HTERT RPE-1 (cell line): ENCODE measurements around the gene XPC.
"Not testable (repeated sequence)": the region's sequence is repeated elsewhere in the genome, so short reads cannot be mapped to it uniquely, and the experiment has no call there.

Source experiments
- in situ Hi-C: fragments of 300-500 bp; cut with MboI; formaldehyde crosslinking; loops from 4 replicates; pipeline ENCODE4 v1.14.3; 2020; ENCODE audit warnings: low sequenced_read_pairs

XPC gene

GRCh38 chr3:14178247-14179113, at the start of gene XPC, which contains the start of gene LSM3:
Gene XPC (minus strand): TSS chr3:14178601. CDS start chr3:14178568, 33 bp downstream.
Gene LSM3 (plus strand): TSS chr3:14178817. CDS start chr3:14178861, 44 bp downstream.
- in situ Hi-C loops, result no loop called here

- in situ Hi-C loops, result no loop called here
Measured at GRCh38 chr3:14227856-14228255, 49.5 kb upstream of the XPC start.

- in situ Hi-C loops, result not testable (repeated sequence)
Measured at GRCh38 chr3:14226351-14226750, 48.0 kb upstream of the XPC start.

DNA sequence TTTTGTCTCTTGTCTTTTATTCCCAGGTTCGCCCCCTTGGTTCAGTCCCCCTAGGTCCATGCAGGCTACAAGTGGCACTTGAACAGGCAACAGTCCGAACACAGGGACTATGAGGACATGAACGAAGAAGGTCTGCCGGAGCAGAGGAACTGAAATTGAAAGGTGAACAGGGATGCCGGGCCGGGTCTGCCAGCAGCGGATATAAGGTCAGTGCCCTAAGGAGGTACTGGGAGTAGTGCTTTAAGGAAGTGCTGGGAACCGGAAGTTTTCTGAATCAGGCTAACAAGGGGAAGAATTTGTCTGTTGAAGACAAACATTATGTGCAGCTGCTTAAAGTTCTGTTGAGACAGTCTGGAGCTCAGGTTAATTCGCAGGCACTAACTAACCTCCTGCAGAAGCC, 47.0 kb upstream of the XPC start:
- in situ Hi-C loops, result no loop called here

DNA sequence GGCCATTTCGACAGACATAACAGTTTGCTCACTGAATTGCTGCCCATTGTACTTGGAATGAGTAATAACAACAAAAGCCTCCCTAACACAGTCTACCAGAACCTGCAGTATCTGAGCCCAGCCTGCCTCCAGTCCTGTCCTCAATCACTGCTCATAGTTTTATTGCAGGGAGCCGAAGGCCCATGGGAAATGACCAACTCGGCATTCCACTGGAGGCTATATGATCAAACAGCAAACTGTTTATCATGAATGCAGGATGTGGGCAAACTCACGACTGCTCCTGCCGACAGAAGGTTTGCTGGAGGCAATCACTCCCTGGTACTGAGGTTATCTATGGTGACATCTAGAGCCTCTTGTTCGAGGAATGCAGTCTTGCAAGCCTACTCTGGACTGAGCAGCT, 46.5 kb upstream of the XPC start:
- in situ Hi-C loops, result no loop called here

DNA sequence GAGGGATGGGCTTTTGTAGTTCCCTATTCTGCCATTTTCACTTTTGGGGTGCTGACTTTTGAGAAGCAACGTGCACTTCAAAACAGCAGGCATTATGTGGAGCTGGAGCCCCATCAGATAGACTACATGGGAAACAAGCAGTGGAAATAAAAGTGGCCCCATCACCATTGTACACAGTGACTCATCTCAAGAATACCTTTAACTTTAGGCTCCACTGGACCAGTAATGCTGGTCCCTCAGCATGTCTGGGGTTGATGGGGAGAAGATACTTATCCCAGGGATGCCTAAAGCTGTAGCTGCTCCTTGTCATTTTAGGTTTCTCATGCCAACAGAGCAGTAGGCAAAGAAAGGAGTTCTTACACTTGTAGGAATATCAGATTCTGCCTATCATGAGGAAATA, 45.2 kb upstream of the XPC start:
- in situ Hi-C loops, result no loop called here

DNA sequence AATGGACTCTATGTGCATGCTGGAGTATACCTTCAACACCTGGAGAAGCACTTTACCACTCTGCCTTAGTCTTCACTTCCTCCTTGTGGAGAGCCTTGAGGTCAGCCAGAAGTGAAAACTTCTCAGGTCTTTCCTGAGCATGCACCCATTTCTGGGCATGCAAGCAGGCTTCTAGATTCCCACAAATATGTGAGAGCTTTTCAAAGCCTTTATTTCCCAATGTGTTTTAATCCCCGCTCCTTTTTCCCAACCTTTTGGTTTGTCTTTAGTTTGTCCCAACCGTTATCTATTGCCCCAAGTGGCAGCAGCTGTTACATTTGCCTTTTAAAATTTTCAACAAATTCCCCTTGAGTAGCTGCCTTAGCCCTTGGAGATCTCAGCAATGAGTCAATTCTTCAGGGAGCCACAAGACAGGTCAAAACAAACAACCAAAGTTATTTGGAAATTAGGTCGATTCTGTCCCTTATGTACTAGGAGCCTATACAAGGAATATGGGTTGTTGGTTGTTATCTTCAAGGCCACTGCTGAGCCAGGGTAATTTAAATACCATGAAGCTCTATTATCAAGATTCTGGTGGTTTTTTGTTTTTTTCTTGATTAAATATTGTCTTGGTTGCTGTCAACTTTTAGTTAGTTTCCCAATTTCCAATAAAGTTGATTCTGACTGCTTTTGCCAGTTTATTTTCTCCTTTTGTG, 44.6 kb upstream of the XPC start:
- in situ Hi-C loops, result no loop called here

- in situ Hi-C loops, result no loop called here
Measured at GRCh38 chr3:14222457-14222856, 44.1 kb upstream of the XPC start.

GRCh38 chr3:14221902-14222301, 43.5 kb upstream of the XPC start:
- in situ Hi-C loops, result no loop called here

DNA sequence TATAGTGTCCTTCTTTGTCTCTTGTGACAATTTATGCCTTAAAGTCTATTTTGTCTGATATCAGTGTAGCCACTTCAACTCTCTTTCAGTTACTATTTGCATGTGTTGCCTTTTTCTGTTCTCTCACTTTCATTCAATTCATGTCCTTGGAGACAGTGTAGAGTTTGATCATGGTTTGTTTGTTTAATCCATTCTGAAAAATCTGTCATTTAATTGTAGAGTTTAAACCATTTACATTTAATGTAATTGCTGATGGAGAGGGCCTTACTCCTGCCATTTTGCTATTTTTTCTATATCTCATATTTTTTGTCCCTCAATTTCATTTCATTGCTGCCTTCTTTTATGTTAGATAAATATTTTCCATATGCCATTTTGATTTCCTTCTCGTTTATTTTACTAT, 42.5 kb upstream of the XPC start:
- in situ Hi-C loops, result no loop called here

GRCh38 chr3:14218355-14218754, 40.0 kb upstream of the XPC start:
- in situ Hi-C loops, result no loop called here

- in situ Hi-C loops, result no loop called here
Measured at GRCh38 chr3:14216257-14217048, 38.1 kb upstream of the XPC start.

DNA sequence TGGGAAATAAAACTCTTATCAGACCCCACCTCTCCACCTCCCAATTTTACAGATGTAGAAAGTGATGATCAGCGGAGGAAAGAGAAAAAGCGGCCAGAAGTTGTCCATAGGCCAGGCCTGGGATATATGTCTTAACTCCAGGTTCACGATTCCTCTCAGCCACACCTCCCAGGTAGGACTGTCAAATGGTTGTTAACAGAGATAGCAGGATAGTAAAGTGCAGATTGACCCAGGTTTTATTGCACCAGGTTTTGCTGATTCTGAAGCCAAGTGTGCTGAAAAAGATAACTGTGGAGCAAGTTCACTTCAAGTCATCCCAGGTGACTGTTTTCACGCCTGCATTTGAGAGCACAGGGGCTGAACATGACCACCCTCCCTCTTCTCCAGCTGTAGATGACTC, 36.4 kb upstream of the XPC start:
- in situ Hi-C loops, result no loop called here

GRCh38 chr3:14213066-14213774, 34.8 kb upstream of the XPC start:
- in situ Hi-C loops, result no loop called here

GRCh38 chr3:14212032-14212431, 33.6 kb upstream of the XPC start:
- in situ Hi-C loops, result no loop called here

DNA sequence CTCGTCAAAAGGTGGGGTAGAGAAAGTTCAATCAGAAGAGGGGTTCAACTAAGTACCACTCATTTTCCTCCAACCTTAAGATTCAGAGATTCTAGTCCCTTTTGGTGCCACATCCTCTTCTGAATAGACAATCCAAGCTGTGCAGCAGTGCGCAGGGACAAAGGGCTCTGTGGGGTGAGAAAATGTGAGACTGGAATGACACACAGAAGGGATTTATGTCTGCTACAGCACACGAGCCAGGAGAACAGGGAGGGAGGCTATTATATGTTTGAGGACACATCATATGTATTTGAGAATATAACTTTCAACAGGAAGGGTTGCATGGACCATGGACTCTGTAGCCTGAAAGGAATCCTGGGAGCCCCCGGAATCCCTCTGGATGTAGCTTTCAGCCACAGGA, 33.2 kb upstream of the XPC start:
- in situ Hi-C loops, result no loop called here

DNA sequence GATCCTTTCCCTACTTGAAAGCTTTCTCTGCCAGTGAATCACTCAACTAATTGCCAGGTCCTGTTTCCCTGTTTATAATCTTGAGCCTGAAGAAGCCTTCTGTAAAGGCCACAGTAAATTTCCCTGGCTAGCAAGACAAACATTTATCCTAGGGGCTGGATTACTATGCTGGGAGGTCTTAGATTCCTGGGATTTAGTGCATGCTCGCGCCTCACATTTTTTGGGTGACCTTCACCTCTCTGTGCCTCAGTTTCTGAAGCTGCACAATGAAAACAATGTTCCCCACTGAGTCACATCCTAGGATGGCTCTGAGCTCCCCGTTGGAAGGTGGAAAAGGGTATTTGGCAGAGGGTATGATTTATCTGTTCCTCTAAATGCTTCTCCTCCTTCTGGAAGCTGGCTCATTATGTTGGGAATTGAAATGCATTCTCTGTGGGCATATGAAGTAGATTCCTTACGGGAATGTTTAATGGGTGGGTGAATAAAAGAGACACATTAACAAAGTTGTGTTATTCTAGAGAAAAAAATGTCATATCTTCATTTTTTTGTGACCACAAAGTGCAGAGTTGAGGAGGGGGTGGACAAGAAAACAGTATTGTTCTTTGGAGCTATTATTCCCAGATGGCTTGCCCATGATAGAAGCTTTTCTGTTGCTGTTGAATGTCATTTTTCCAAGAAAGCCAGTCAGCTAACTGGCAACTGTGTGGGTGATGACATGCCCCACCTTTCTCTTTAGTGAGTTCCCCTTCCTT, 32.6 kb upstream of the XPC start:
- in situ Hi-C loops, result no loop called here

GRCh38 chr3:14210290-14210688, 31.9 kb upstream of the XPC start:
- in situ Hi-C loops, result no loop called here

DNA sequence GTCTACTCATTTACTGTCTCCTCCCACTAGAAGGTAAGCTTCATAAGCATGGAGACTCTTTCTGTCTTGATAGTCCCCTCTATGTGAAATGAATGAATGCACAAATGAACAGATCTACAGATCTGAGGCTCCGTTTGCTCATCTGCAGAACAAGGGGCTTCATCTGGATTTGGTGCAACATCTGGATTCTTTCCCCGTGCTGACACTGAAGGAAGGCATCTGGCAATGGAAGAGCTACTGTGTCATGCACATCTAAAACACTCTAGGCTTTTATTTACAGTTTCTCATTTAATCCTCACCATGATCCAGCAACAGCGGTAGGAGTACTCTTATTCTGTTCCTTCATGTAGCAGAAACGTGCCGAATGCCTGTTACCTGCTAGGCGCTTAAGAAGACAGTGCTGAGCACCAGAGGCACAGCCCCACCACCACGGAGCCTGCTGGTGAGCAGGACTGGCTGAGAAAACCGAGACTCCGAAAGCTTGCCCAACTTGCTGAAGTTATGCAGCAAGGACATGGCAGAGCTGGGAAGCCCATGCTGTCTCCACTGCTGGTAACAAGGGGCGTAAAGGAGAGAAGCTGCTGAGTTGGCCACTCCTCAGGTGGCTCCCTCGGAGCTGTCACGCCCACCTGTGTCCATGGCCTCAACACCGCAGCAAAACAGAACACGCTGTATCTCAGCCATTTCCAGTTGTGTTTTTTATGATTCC, 31.3 kb upstream of the XPC start:
- in situ Hi-C loops, result no loop called here
